HG03139 (cell line): ENCODE data around the gene TAAR1.

Source experiments
- ATAC-seq: cut with Tn5 transposase; IDR thresholded peaks from one replicate; pipeline ENCODE4 v1.9.1; 2021; ENCODE audit not compliant: unreplicated experiment

TAAR1 gene

DNA sequence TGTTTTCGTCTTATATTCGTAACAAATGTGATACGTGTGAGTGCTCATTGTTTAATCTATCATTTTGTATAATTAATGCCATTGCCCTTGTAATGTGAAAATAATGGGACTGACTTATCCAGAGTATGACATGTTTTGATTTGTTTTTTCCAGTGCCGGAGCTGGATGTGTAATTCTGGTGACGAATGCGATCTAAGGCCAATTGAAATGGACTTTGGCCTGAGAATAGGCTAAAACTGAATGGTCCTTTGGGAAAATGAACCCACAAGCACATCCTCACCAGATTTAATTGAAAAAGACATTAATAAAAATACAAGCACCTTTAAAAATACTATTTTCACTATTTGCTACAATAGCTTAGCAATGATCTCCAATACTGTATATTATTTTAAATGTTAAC lies 62.8 kb downstream of the TAAR1 start:
- no peak for ATAC-seq
